ENCODE data around the gene ZFPM1. TPM values are rescaled to one million over a fixed set of nuclear protein-coding genes. Genes with fewer than 3 reads are reported as not detected.
A peak's percentile ranks its signal among the peaks of the same experiment; 100 is the strongest.

Gene ZFPM1
- total RNA-seq, 2 donors from 2014 or later, result 10.9 to 11.4 TPM

DNA sequence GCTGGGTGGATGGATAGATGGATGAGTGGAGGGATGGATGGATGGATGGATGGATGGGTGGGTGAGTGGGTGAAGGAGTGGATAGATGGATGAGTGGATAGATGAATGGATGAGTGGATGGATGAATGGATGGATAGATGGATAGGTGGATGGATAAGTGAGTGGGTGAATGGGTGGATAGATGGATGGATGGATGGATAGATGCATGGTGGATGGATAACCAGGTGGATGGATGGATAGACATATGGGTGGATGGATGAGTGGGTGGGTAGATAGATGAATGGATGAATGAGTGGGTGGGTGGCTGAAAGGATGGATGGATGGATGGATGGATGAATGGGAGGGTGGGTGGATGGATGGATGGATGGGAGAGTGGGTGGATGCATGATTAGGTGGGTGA lies 66.2 kb downstream of the ZFPM1 start:
- H3K27me3 ChIP-seq, result no peaks in the 10 kb centered on the region
- no peak overlapping the region for H3K27ac ChIP-seq
- H3K9me3 ChIP-seq, result no peaks in the 10 kb centered on the region
- DNase-seq, result no peak
- intact Hi-C loops (cut with DNase I), result no loop called here
- H3K36me3 ChIP-seq (replicated peaks in 1 of 2; ENCODE audit: insufficient read depth in 1 of 2, low read depth in 2 of 2), result no peaks in the 10 kb centered on the region
- H3K4me1 ChIP-seq, result peaks cover 6% of the 10 kb centered on the region
- TF ChIP-seq, protein P1, sequence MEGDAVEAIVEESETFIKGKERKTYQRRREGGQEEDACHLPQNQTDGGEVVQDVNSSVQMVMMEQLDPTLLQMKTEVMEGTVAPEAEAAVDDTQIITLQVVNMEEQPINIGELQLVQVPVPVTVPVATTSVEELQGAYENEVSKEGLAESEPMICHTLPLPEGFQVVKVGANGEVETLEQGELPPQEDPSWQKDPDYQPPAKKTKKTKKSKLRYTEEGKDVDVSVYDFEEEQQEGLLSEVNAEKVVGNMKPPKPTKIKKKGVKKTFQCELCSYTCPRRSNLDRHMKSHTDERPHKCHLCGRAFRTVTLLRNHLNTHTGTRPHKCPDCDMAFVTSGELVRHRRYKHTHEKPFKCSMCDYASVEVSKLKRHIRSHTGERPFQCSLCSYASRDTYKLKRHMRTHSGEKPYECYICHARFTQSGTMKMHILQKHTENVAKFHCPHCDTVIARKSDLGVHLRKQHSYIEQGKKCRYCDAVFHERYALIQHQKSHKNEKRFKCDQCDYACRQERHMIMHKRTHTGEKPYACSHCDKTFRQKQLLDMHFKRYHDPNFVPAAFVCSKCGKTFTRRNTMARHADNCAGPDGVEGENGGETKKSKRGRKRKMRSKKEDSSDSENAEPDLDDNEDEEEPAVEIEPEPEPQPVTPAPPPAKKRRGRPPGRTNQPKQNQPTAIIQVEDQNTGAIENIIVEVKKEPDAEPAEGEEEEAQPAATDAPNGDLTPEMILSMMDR (IDR thresholded peaks at IDR 0.05), result no peak
- no peak for TF ChIP-seq POLR2A (IDR thresholded peaks at IDR 0.05)
- no peak for ATAC-seq
- no peak overlapping the region for H3K4me3 ChIP-seq

- H3K9me3 ChIP-seq, result no peaks in the 10 kb centered on the region
- 96 to 97% methylated on average over 3 of the region's 3 CpGs for WGBS, 2 donors
- no peak for DNase-seq
- no peaks in the 10 kb centered on the region for H3K36me3 ChIP-seq (replicated peaks in 1 of 2; ENCODE audit: insufficient read depth in 1 of 2, low read depth in 2 of 2)
- no peaks in the 10 kb centered on the region for H3K27me3 ChIP-seq
- intact Hi-C loops (cut with DNase I), result no loop called here
- H3K4me3 ChIP-seq, result no peak overlapping the region
- TF ChIP-seq POLR2A (IDR thresholded peaks at IDR 0.05), result no peak
- TF ChIP-seq, protein P1 (IDR thresholded peaks at IDR 0.05), result no peak
- H3K4me1 ChIP-seq, result peaks cover 14% of the 10 kb centered on the region
- no peak for ATAC-seq
- no peak overlapping the region for H3K27ac ChIP-seq
Measured at GRCh38 chr16:88519938-88520653, 67.0 kb downstream of the ZFPM1 start.

- H3K27ac ChIP-seq, result no peak overlapping the region
- DNase-seq, result no peak
- H3K27me3 ChIP-seq, result no peaks in the 10 kb centered on the region
- 74 to 87% methylated on average over 8 to 9 of the region's 9 CpGs for WGBS, 2 donors
- TF ChIP-seq, protein P1 (IDR thresholded peaks at IDR 0.05), result no peak
- no peak for TF ChIP-seq POLR2A (IDR thresholded peaks at IDR 0.05)
- intact Hi-C loops (cut with DNase I), result no loop called here
- H3K4me1 ChIP-seq, result peaks cover 25% of the 10 kb centered on the region
- no peaks in the 10 kb centered on the region for H3K36me3 ChIP-seq (replicated peaks in 1 of 2; ENCODE audit: insufficient read depth in 1 of 2, low read depth in 2 of 2)
- no peak for ATAC-seq
- no peaks in the 10 kb centered on the region for H3K9me3 ChIP-seq
- H3K4me3 ChIP-seq, result no peak overlapping the region
Measured at GRCh38 chr16:88521674-88522073, 68.6 kb downstream of the ZFPM1 start.

- ATAC-seq, result no peak
- H3K9me3 ChIP-seq, result no peaks in the 10 kb centered on the region
- intact Hi-C loops (cut with DNase I), result no loop called here
- no peaks in the 10 kb centered on the region for H3K27me3 ChIP-seq
- TF ChIP-seq POLR2A (IDR thresholded peaks at IDR 0.05), result no peak
- H3K4me3 ChIP-seq, result no peak overlapping the region
- H3K36me3 ChIP-seq (replicated peaks in 1 of 2; ENCODE audit: insufficient read depth in 1 of 2, low read depth in 2 of 2), result no peaks in the 10 kb centered on the region
- peaks cover 33% of the 10 kb centered on the region for H3K4me1 ChIP-seq
- DNase-seq, result no peak
- no peak overlapping the region for H3K27ac ChIP-seq
- 67 to 89% methylated on average over 8 to 24 of the region's 24 CpGs for WGBS, 2 donors
Measured at GRCh38 chr16:88522276-88522949, 69.3 kb downstream of the ZFPM1 start.

- Histone ChIP-seq H3K36me3 (replicated peaks in 1 of 2; ENCODE audit: insufficient read depth in 1 of 2, low read depth in 2 of 2) (peaks cover 0 to 2% of the 10 kb centered on the region in 2 donors), H3K27ac (peak overlapping the region in 1 of 4 donors; percentile 16), H3K4me1 (peaks cover 36% of the 10 kb centered on the region), H3K4me3 (no peak overlapping the region), H3K9me3 (no peaks in the 10 kb centered on the region), H3K27me3 (no peaks in the 10 kb centered on the region)
- intact Hi-C loops (cut with DNase I), result no loop called here
- TF ChIP-seq, protein P1 (IDR thresholded peaks at IDR 0.05), result no peak
- no peak for TF ChIP-seq POLR2A (IDR thresholded peaks at IDR 0.05)
- ATAC-seq (no peak), DNase-seq (no peak)
- 47 to 82% methylated on average over 34 to 43 of the region's 47 CpGs for WGBS, 2 donors
Measured at GRCh38 chr16:88523309-88524161, 70.5 kb downstream of the ZFPM1 start.

All from body of pancreas (tissue), 4 donors.